ENCODE data around the gene AFMID. TPM values are rescaled to one million over a fixed set of nuclear protein-coding genes. Genes with fewer than 3 reads are reported as not detected.

AFMID gene
- total and polyA plus RNA-seq, 2 donors from 2014 or later: 63.9 to 118 TPM

DNA sequence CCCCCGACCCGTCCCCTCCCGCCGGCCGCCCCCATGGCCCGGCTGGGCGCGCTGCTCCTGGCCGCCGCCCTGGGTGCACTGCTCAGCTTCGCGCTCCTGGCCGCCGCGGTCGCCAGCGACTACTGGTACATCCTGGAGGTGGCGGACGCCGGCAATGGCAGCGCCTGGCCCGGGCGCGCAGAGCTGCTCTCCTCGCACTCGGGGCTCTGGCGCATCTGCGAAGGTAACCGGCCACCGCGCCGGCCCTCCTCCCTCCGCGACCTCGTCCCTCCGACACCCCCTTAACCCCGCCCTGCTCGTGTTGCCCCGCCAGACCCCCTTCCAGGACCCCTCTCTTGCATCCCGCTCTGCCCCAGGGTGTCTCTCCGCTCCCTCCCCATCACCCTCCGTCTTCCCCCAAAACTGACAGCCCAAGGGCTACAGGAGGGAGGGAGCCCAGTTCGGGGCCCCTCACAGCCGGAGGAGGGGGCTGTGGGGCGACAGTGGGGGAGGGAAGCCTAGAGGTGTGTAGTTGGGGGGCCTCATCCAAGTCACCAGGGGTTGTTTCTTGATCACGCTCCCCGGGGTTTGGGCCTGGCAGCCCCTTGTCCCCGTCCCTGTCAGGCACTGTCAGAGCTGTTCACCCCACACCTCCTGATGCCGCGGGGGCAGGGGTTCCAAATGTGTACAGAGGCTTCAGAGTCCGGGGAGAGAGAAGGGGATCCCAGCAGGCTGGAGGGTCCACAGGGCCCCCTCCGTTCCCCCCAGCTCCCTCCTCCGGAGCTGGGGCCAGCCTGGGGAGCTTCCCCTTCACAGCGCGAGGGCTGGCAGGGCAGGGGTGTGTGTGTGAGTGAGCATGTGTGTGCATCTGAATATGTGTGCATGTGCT lies 45.1 kb downstream of the AFMID start:
- no peaks in the 10 kb centered on the region for H3K9me3 ChIP-seq (ENCODE audit: control insufficient read depth in 2 of 3, insufficient read depth in 1 of 3, low read length in 3 of 3)
- TF ChIP-seq, protein P1, sequence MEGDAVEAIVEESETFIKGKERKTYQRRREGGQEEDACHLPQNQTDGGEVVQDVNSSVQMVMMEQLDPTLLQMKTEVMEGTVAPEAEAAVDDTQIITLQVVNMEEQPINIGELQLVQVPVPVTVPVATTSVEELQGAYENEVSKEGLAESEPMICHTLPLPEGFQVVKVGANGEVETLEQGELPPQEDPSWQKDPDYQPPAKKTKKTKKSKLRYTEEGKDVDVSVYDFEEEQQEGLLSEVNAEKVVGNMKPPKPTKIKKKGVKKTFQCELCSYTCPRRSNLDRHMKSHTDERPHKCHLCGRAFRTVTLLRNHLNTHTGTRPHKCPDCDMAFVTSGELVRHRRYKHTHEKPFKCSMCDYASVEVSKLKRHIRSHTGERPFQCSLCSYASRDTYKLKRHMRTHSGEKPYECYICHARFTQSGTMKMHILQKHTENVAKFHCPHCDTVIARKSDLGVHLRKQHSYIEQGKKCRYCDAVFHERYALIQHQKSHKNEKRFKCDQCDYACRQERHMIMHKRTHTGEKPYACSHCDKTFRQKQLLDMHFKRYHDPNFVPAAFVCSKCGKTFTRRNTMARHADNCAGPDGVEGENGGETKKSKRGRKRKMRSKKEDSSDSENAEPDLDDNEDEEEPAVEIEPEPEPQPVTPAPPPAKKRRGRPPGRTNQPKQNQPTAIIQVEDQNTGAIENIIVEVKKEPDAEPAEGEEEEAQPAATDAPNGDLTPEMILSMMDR (IDR thresholded peaks at IDR 0.05; ENCODE audit: borderline replicate concordance, extremely low read depth, insufficient read depth): no peak
- intact Hi-C loops (cut with DNase I): no loop called here
- H3K4me3 ChIP-seq (ENCODE audit: low read length in 3 of 3): no peak overlapping the region
- H3K4me1 ChIP-seq (ENCODE audit: control insufficient read depth in 2 of 3, insufficient read depth in 2 of 3, low read depth in 1 of 3, low read length in 3 of 3): no peaks in the 10 kb centered on the region
- H3K27me3 ChIP-seq (ENCODE audit: control insufficient read depth, insufficient read depth, low read length): peaks cover 2% of the 10 kb centered on the region
- no peaks in the 10 kb centered on the region for H3K36me3 ChIP-seq (ENCODE audit: control insufficient read depth in 2 of 3, insufficient read depth in 3 of 3, low read length in 3 of 3)
- peak in 2 of 5 donors; percentile 43 to 81 for DNase-seq
- no peak overlapping the region for H3K9ac ChIP-seq (ENCODE audit: low read length in 3 of 3)
- FAIRE-seq: no peak
- H3K27ac ChIP-seq (ENCODE audit: low read depth in 2 of 2, low read length in 2 of 2): no peak overlapping the region

DNA sequence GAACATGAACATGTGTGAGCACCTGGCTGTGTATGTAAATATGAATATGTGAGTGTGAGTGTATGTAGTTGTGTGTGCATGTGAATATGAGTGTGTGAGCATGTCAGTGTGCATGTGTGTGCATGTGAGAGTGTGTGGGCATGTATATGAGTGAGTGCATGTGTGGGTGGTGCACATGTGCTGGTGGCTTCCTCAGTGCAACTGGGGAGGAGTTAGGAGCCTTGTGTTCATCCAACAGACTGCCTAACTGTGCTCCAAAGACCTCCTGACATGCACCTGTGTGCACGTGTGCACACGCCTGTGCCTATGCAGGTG lies 45.7 kb downstream of the AFMID start:
- Histone ChIP-seq H3K27me3 (ENCODE audit: control insufficient read depth, insufficient read depth, low read length) (peaks cover 2% of the 10 kb centered on the region), H3K4me3 (ENCODE audit: low read length in 3 of 3) (no peak overlapping the region), H3K9ac (ENCODE audit: low read length in 3 of 3) (no peak overlapping the region), H3K27ac (ENCODE audit: low read depth in 2 of 2, low read length in 2 of 2) (no peak overlapping the region), H3K9me3 (ENCODE audit: control insufficient read depth in 2 of 3, insufficient read depth in 1 of 3, low read length in 3 of 3) (no peaks in the 10 kb centered on the region), H3K36me3 (ENCODE audit: control insufficient read depth in 2 of 3, insufficient read depth in 3 of 3, low read length in 3 of 3) (no peaks in the 10 kb centered on the region), H3K4me1 (ENCODE audit: control insufficient read depth in 2 of 3, insufficient read depth in 2 of 3, low read depth in 1 of 3, low read length in 3 of 3) (no peaks in the 10 kb centered on the region)
- no peak for DNase-seq
- no peak for FAIRE-seq
- TF ChIP-seq, protein P1 (IDR thresholded peaks at IDR 0.05; ENCODE audit: borderline replicate concordance, extremely low read depth, insufficient read depth): no peak
- intact Hi-C loops (cut with DNase I): no loop called here

DNA sequence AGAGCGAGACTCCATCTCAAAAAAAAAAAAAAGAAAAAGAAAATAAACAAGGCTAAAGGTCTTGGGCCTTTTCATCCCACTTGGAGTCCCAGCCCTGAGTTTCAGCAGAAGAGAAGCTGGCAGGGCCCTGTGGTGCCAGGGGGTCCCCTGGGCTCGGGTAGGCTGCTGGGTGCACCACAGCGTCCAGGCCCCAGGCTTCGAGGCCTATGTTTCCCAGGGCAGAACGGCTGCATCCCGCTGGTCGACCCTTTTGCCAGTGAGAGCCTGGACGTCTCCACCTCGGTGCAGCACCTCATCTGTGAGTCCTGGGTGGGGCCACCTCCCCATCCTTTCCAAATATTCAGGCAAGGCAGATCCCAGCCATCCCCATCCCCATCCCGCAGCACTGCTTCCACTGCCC lies 46.5 kb downstream of the AFMID start:
- H3K27me3 ChIP-seq (ENCODE audit: control insufficient read depth, insufficient read depth, low read length): peaks cover 2% of the 10 kb centered on the region
- DNase-seq (no peak), FAIRE-seq (no peak)
- intact Hi-C loops (cut with DNase I): no loop called here
- no peak overlapping the region for H3K4me3 ChIP-seq (ENCODE audit: low read length in 3 of 3)
- H3K9ac ChIP-seq (ENCODE audit: low read length in 3 of 3): no peak overlapping the region
- no peak overlapping the region for H3K27ac ChIP-seq (ENCODE audit: low read depth in 2 of 2, low read length in 2 of 2)
- TF ChIP-seq, protein P1 (IDR thresholded peaks at IDR 0.05; ENCODE audit: borderline replicate concordance, extremely low read depth, insufficient read depth): no peak
- no peaks in the 10 kb centered on the region for H3K4me1 ChIP-seq (ENCODE audit: control insufficient read depth in 2 of 3, insufficient read depth in 2 of 3, low read depth in 1 of 3, low read length in 3 of 3)
- no peaks in the 10 kb centered on the region for H3K9me3 ChIP-seq (ENCODE audit: control insufficient read depth in 2 of 3, insufficient read depth in 1 of 3, low read length in 3 of 3)
- H3K36me3 ChIP-seq (ENCODE audit: control insufficient read depth in 2 of 3, insufficient read depth in 3 of 3, low read length in 3 of 3): no peaks in the 10 kb centered on the region
